Adrenal gland (tissue), 12 donors: Measurements from ENCODE around the gene SLC15A5. TPM values are rescaled to one million over a fixed set of nuclear protein-coding genes. Genes with fewer than 3 reads are reported as not detected.

Source experiments
- DNase-seq, 7 donors: peaks; one replicate each; pipeline ENCODE4 v3.0.0-alpha.2; 2019 to 2020
- H3K27ac ChIP-seq, 5 donors: fragments of 200-600 bp; sonication (generic) in 4 of 5; 1 replicate in 3 of 5; 2 replicates in 2 of 5; pipeline versions ENCODE4 v1.5.1 to v1.8.0; 2016 to 2020; ENCODE audit warnings: mild to moderate bottlenecking in 1 of 5
- H3K27me3 ChIP-seq: fragments of 200-600 bp; 2 replicates; pipeline ENCODE4 v1.8.0; 2021
- H3K36me3 ChIP-seq, 2 donors: fragments of 200-600 bp; replicated peaks in 1 of 2; 1 replicate in 1 of 2; 2 replicates in 1 of 2; pipeline versions ENCODE4 v1.5.1 to v1.8.0; 2018 to 2022
- H3K4me1 ChIP-seq, 2 donors: fragments of 200-600 bp; replicated peaks in 1 of 2; 1 replicate in 1 of 2; 2 replicates in 1 of 2; pipeline versions ENCODE4 v1.5.1 to v1.8.0; 2018 to 2021
- H3K4me3 ChIP-seq, 4 donors: fragments of 200-600 bp; sonication (generic) in 3 of 4; one replicate each; pipeline ENCODE4 v1.5.1; 2016 to 2018
- H3K9me3 ChIP-seq, 3 donors: fragments of 200-600 bp; sonication (generic) in 1 of 3; replicated peaks in 1 of 3; 1 replicate in 2 of 3; 2 replicates in 1 of 3; pipeline versions ENCODE4 v1.5.1 to v1.8.0; 2016 to 2021
- CTCF ChIP-seq, 6 experiments: fragments of 450-650 bp in 4 of 6; fragments of 200-600 bp in 2 of 6; sonication (generic) in 1 of 6; IDR thresholded peaks; 1 replicate in 5 of 6; 2 replicates in 1 of 6; pipeline versions ENCODE4 v1.5.1 to v1.8.0; 2016 to 2021; ENCODE audit warnings: antibody characterized with exemption in 6 of 6, mild to moderate bottlenecking in 2 of 6, moderate library complexity in 1 of 6
- POLR2A ChIP-seq, 2 donors: fragments of 450-650 bp; IDR thresholded peaks; one replicate each; pipeline ENCODE4 v1.6.1; 2017; ENCODE audit warnings: antibody characterized with exemption in 2 of 2, mild to moderate bottlenecking in 2 of 2, moderate library complexity in 1 of 2
- WGBS, 4 donors: extraction: QIAGEN DNeasy Blood & Tissue Kit in 2 of 4; methylation state at CpG; one replicate each; pipeline versions ENCODE4 v1.1.5 to v1.1.7; 2013 to 2017; 5-methylcytosine and 5-hydroxymethylcytosine counted together
- intact Hi-C, 2 donors: fragments of 100-400 bp; cut with DNase I; formaldehyde crosslinking; loops; one replicate each; pipeline versions ENCODE4 v1.14.1 to v1.15.0; 2022 to 2023
- polyA plus RNA-seq, 3 donors: library from polyadenylated mRNA; stranded (reverse); fragments of 200-250 nt in 2 of 3; fragments of 350-450 nt in 1 of 3; fragmentation: Illumina TruSeq in 1 of 3; extraction: RNeasy Lipid Tissue Mini Kit (QIAGEN cat#74804) in 1 of 3; gene quantifications; one replicate each; pipeline ENCODE4 v1.2.3, GENCODE V29; 2013 to 2014
- total RNA-seq, 9 donors: library from RNA; depleted of rRNA in 4 of 9; stranded (reverse); fragments of >200 nt in 4 of 9; fragments of 120-200 nt in 1 of 9; fragmentation: NEBNext Ultra II Directional in 1 of 9; extraction: Animal tissue kit (Norgen Biotek cat#: 25700) in 1 of 9; gene quantifications; one replicate each; pipeline versions ENCODE4 v1.1.0 to v1.2.4, GENCODE V29; 2013 to 2023
- donor health status: healthy with polysubstance abuse.
- donor health status: Bipolar disorder and iron deficiency.
- donor health status: DM: yes; HTN: yes; CAD: no.
- donor health status: DM: no; HTN: no; CAD: no.
- donor health status: DM: no; HTN: no; CAD: no.
- donor health status: DM: yes; HTN: yes; CAD: no.

SLC15A5 gene
- total and polyA plus RNA-seq, 12 donors = not detected

GRCh38 chr12:16218934-16219751, 58.3 kb downstream of the SLC15A5 start:
- Histone ChIP-seq H3K9me3 (no peaks in the 10 kb centered on the region), H3K27me3 (no peaks in the 10 kb centered on the region), H3K4me1 (no peaks in the 10 kb centered on the region), H3K4me3 (no peak overlapping the region), H3K36me3 (no peaks in the 10 kb centered on the region), H3K27ac (no peak overlapping the region)
- TF ChIP-seq POLR2A (IDR thresholded peaks at IDR 0.05) (no peak), CTCF (IDR thresholded peaks at IDR 0.05) (no peak)
- DNase-seq = no peak
- WGBS, 4 donors = 60 to 73% (median 63%) methylated on average over 6 of the region's 6 CpGs
- intact Hi-C loops = no loop called here

GRCh38 chr12:16218234-16218633, 59.3 kb downstream of the SLC15A5 start:
- Histone ChIP-seq H3K4me1 (no peaks in the 10 kb centered on the region), H3K9me3 (no peaks in the 10 kb centered on the region), H3K36me3 (no peaks in the 10 kb centered on the region), H3K27me3 (no peaks in the 10 kb centered on the region), H3K27ac (no peak overlapping the region), H3K4me3 (no peak overlapping the region)
- no peak for TF ChIP-seq CTCF (IDR thresholded peaks at IDR 0.05)
- no peak for TF ChIP-seq POLR2A (IDR thresholded peaks at IDR 0.05)
- WGBS, 4 donors = 72 to 80% (median 76%) methylated on average over 6 of the region's 6 CpGs
- intact Hi-C loops = no loop called here
- no peak for DNase-seq

- WGBS, 4 donors = 70 to 85% (median 81%) methylated on average over 2 of the region's 2 CpGs
Observed at GRCh38 chr12:16211731-16212130, 65.8 kb downstream of the SLC15A5 start.

GRCh38 chr12:16198884-16199283, 78.6 kb downstream of the SLC15A5 start:
- Histone ChIP-seq H3K27ac (no peak overlapping the region), H3K27me3 (no peaks in the 10 kb centered on the region), H3K4me3 (no peak overlapping the region), H3K36me3 (no peaks in the 10 kb centered on the region), H3K4me1 (no peaks in the 10 kb centered on the region), H3K9me3 (no peaks in the 10 kb centered on the region)
- WGBS, 4 donors = 28 to 38% (median 35%) methylated on average over 3 of the region's 3 CpGs
- DNase-seq = no peak
- TF ChIP-seq POLR2A (IDR thresholded peaks at IDR 0.05) = no peak
- no peak for TF ChIP-seq CTCF (IDR thresholded peaks at IDR 0.05)
- intact Hi-C loops = no loop called here

More at GRCh38 chr12:16211731-16212130, 65.8 kb downstream of the SLC15A5 start:
- Histone ChIP-seq H3K27me3 (no peaks in the 10 kb centered on the region), H3K4me1 (no peaks in the 10 kb centered on the region), H3K36me3 (no peaks in the 10 kb centered on the region), H3K9me3 (no peaks in the 10 kb centered on the region), H3K4me3 (no peak overlapping the region), H3K27ac (no peak overlapping the region)
- DNase-seq = no peak
- intact Hi-C loops = no loop called here
- no peak for TF ChIP-seq POLR2A (IDR thresholded peaks at IDR 0.05)
- TF ChIP-seq CTCF (IDR thresholded peaks at IDR 0.05) = no peak
